ENCODE data around the gene SHC3. TPM values are rescaled to one million over a fixed set of nuclear protein-coding genes. Genes with fewer than 3 reads are reported as not detected.

Gene SHC3
- total RNA-seq, 1 donor from 2014 or later = not detected

DNA sequence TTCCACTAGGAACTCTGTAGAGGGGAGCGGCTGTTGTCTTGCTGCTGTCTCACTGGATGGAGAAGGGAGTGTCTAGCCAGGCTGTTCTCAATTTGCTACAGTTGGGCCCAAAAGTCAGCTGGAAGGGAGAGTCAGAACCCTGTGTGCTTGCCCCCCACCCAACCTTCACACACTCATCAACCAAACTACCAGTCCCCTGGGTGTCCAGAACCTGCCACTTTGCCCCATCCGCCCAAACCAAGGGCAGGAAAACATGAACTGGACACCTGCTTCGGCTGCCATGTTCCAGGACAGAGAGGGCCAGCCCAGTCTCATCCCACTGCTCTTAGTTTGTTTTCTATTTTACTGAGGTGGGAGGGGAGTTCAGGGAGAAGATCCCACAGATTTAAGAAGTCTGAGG, 105.2 kb downstream of the SHC3 start:
- no peak for DNase-seq (ENCODE audit: low spot score)
- Mint-ChIP-seq H3K27me3 (ENCODE audit: insufficient read depth) (peaks cover 18% of the 10 kb centered on the region), H3K4me1 (ENCODE audit: low read depth) (no peaks in the 10 kb centered on the region), H3K27ac (no peak overlapping the region), H3K4me3 (no peak overlapping the region), H3K36me3 (ENCODE audit: low read depth) (no peaks in the 10 kb centered on the region), H3K9me3 (no peaks in the 10 kb centered on the region)
- intact Hi-C loops (cut with micrococcal nuclease) = no loop called here

DNA sequence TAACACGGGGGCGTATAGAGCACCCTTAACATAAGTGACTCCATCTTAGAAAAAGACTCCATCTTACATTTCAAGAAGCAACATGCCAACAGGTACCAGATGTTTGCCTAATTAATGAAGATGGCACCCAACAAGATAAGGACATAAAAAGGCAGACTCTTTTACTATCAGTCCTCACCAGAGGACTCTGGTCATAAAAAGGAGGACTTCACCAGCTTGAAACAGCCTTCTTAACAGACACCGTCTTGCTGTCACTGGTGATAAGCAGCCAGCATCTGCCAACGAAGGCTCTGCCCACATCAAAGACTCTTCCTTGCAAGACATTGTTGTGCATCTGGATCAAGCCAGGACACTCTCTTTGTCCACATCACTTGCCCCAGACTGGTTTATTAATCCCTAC, 107.0 kb downstream of the SHC3 start:
- Mint-ChIP-seq H3K36me3 (ENCODE audit: low read depth) (no peaks in the 10 kb centered on the region), H3K4me1 (ENCODE audit: low read depth) (no peaks in the 10 kb centered on the region), H3K27ac (no peak overlapping the region), H3K27me3 (ENCODE audit: insufficient read depth) (peaks cover 12% of the 10 kb centered on the region), H3K9me3 (no peaks in the 10 kb centered on the region), H3K4me3 (no peak overlapping the region)
- DNase-seq (ENCODE audit: low spot score) = no peak
- intact Hi-C loops (cut with micrococcal nuclease) = no loop called here

DNA sequence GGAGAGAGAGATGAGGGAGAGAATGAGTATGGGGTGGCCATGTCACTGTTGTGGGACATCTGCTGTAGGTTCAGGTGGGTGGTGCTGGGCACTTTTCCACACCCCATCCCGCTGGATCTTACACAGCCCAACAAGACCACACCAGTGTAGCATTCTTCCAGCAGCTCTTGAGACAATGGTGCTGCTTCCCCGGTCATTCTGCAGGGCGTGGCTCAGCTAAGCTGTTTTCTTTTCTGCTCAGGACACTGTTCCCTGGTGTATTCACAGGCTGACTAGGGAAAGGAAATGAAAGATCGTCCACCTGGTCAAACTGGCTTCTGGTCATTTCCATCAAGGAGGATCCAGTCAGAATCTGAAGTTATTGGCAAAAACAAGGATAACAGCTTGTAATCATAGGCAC, 111.8 kb downstream of the SHC3 start:
- no peak overlapping the region for H3K27ac Mint-ChIP-seq
- intact Hi-C loops (cut with micrococcal nuclease) = no loop called here
- H3K4me1 Mint-ChIP-seq (ENCODE audit: low read depth) = no peaks in the 10 kb centered on the region
- H3K36me3 Mint-ChIP-seq (ENCODE audit: low read depth) = no peaks in the 10 kb centered on the region
- no peaks in the 10 kb centered on the region for H3K9me3 Mint-ChIP-seq
- H3K27me3 Mint-ChIP-seq (ENCODE audit: insufficient read depth) = peaks cover 14% of the 10 kb centered on the region
- H3K4me3 Mint-ChIP-seq = no peak overlapping the region
- DNase-seq (ENCODE audit: low spot score) = no peak

DNA sequence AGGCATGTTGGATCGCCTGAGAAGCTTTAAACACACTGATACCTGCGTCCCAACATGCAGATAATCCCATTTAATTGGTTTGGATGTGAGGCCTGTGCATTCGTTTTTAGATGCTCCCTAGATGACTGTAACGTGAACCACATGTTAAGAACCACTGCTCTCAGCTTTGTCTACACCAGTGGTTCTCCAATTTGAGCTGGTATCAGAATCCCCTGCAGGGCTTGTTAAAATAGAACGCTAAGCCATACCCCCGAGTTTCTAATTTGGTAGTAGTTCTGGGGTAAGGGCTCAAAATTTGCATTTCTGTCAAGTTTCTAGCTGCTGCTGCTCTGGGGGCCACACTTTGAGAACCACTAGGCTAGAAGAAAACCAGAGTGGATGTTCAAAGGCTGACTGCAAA, 112.7 kb downstream of the SHC3 start:
- no peaks in the 10 kb centered on the region for H3K9me3 Mint-ChIP-seq
- H3K4me1 Mint-ChIP-seq (ENCODE audit: low read depth) = no peaks in the 10 kb centered on the region
- DNase-seq (ENCODE audit: low spot score) = no peak
- H3K27me3 Mint-ChIP-seq (ENCODE audit: insufficient read depth) = peaks cover 14% of the 10 kb centered on the region
- intact Hi-C loops (cut with micrococcal nuclease) = no loop called here
- no peaks in the 10 kb centered on the region for H3K36me3 Mint-ChIP-seq (ENCODE audit: low read depth)
- H3K4me3 Mint-ChIP-seq = no peak overlapping the region
- H3K27ac Mint-ChIP-seq = no peak overlapping the region

DNA sequence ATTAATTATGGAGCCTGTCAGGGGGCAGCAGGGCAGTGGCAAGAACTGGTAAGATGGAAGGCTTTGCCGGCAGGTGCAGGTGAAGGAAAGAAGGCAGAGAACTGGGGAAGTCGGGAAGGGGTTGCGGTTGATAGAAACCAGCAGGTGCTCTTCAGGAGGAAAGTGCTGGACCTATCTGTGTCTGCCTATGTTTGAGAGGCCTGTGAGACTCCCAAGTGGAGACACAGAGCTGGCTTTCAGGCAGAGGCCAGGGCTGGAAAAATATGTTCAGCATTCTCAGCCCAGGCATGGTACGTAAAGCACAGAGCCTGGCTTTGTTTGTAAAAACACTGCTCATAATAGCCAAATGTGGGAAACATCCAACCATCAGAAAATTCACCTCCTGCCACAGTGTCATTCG, 117.8 kb downstream of the SHC3 start:
- Mint-ChIP-seq H3K27me3 (ENCODE audit: insufficient read depth) (peaks cover 6% of the 10 kb centered on the region), H3K27ac (no peak overlapping the region), H3K4me3 (no peak overlapping the region), H3K9me3 (no peaks in the 10 kb centered on the region), H3K4me1 (ENCODE audit: low read depth) (no peaks in the 10 kb centered on the region), H3K36me3 (ENCODE audit: low read depth) (no peaks in the 10 kb centered on the region)
- DNase-seq (ENCODE audit: low spot score) = no peak
- intact Hi-C loops (cut with micrococcal nuclease) = no loop called here

DNA sequence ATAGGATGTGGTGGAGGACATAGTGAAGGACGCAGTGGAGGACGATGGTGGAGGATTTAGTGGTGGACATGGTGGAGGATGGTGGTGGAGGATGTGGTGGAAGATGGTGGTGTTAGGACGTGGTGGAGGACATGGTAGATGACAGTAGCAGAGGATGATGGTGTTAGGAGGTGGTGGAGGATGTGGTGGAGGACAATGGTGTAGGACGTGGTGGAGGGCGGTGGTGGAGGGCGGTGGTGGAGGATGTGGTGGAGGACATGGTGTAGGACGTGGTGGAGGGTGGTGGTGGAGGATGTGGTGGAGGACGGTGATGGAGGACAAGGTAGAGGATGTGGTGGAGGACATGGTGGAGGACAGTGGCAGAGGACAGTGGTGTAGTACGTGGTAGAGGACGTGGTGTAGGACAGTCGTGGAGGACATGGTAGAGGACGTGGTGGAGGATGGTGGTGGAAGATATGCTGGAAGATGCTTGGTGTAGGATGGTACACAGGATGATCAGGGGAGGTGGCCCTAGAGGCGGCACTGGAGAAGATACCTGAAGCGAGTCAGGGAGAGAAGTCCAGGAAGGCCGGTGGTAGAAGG, 118.6 kb downstream of the SHC3 start:
- DNase-seq (ENCODE audit: low spot score) = no peak
- intact Hi-C loops (cut with micrococcal nuclease) = no loop called here
- Mint-ChIP-seq H3K4me1 (ENCODE audit: low read depth) (no peaks in the 10 kb centered on the region), H3K36me3 (ENCODE audit: low read depth) (no peaks in the 10 kb centered on the region), H3K4me3 (no peak overlapping the region), H3K27me3 (ENCODE audit: insufficient read depth) (peaks cover 4% of the 10 kb centered on the region), H3K27ac (no peak overlapping the region), H3K9me3 (no peaks in the 10 kb centered on the region)

DNA sequence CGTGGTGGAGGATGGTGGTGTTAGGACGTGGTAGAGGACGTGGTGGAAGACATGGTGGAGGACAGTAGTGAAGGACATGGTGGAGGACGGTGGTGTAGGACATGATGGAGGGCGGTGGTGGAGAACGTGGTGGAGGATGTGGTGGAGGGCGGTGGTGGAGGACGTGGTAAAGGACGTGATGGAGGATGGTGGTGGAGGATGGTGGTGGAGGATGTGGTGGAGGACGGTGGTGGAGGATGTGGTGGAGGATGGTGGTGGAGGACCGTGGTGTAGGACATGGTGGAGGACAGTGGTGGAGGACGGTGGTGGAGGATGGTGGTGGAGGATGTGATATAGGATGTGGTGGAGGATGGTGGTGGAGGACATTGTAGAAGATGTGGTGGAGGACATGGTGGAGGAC, 119.7 kb downstream of the SHC3 start:
- intact Hi-C loops (cut with micrococcal nuclease) = no loop called here
- Mint-ChIP-seq H3K9me3 (no peaks in the 10 kb centered on the region), H3K36me3 (ENCODE audit: low read depth) (no peaks in the 10 kb centered on the region), H3K4me1 (ENCODE audit: low read depth) (no peaks in the 10 kb centered on the region), H3K4me3 (no peak overlapping the region), H3K27ac (no peak overlapping the region), H3K27me3 (ENCODE audit: insufficient read depth) (no peaks in the 10 kb centered on the region)
- no peak for DNase-seq (ENCODE audit: low spot score)

DNA sequence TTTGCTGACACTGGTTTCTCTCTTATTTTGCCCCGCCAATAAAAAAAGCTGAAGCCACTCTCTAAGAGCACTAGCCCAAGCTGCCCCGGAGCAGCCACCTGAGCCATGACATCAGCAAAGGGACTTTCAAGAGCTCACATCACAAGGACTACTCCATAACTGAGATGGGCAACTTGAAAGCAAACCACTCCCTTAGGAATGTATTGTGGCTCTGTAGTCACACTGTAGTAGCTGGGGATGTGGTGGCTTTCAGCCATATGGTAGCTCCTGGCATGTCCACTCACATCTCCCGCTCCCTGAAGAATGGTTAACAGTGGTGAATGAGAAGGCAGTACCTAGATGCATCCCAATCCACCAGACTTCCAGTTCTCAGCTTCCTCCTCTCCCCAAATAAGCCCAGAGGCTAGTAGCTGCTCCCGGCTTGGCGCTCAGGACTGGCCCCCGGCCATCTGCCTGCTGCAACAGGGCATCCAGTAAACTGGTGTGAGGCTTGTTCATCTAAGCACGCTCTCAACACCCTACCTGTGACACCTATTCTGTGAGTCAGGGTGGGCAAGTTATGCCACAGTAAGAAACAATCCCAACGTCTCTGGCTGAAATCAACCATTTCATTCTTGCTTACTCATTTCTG, 123.6 kb downstream of the SHC3 start:
- no peak overlapping the region for H3K4me3 Mint-ChIP-seq
- intact Hi-C loops (cut with micrococcal nuclease) = no loop called here
- H3K9me3 Mint-ChIP-seq = no peaks in the 10 kb centered on the region
- H3K27me3 Mint-ChIP-seq (ENCODE audit: insufficient read depth) = no peaks in the 10 kb centered on the region
- no peak for DNase-seq (ENCODE audit: low spot score)
- H3K36me3 Mint-ChIP-seq (ENCODE audit: low read depth) = no peaks in the 10 kb centered on the region
- no peaks in the 10 kb centered on the region for H3K4me1 Mint-ChIP-seq (ENCODE audit: low read depth)
- no peak overlapping the region for H3K27ac Mint-ChIP-seq

DNA sequence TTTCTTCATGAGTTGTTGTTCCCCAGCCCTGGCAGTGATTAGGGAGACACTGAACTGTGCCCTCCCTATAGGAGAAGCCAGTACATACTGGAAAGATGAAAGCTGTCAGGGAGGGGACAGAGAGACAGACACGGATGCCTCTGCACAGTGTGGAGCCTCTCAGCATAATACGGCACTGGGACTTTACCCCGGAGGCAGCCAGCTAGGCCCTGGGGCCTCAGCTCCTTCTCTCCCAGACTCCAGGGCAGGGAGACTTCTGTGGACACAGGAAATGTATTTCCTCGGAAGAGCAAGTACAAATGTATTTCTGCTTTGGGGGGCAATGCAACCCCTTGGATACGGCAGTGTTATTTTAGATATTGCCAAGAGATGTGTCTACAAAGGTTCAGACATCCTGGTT, 125.3 kb downstream of the SHC3 start:
- Mint-ChIP-seq H3K27me3 (ENCODE audit: insufficient read depth) (peaks cover under 1% of the 10 kb centered on the region), H3K27ac (no peak overlapping the region), H3K9me3 (no peaks in the 10 kb centered on the region), H3K4me3 (no peak overlapping the region), H3K36me3 (ENCODE audit: low read depth) (no peaks in the 10 kb centered on the region), H3K4me1 (ENCODE audit: low read depth) (no peaks in the 10 kb centered on the region)
- no peak for DNase-seq (ENCODE audit: low spot score)
- intact Hi-C loops (cut with micrococcal nuclease) = no loop called here

DNA sequence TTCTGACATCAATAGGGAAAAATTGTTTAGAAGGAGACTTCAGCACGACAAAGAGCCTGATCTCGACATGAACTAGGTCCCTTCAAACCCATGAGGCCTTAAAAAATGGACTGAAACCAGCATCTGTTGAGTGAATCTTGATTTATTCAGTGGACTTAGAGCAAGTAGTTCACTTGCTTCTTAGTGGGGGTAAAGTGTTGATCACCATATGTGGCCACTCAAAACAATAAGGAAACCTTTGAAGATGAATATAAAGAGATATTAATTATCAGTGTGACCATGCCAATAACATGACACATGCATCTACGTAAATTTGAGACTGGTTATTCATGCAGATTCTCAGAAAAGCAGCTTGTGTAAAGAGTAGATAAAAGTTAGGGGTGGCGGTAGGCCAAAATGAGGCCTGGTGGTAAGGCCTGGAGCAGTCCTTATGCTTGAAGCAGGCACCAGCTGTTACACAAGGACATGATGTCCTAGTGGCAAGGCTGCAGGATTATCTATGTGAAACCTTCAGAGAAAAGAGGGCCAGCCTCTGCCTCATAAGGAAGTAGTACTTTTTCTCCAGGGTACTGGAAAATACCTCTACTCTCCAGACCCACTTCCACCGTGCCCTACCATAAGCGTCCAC, 126.0 kb downstream of the SHC3 start:
- intact Hi-C loops (cut with micrococcal nuclease) = no loop called here
- DNase-seq (ENCODE audit: low spot score) = no peak
- no peaks in the 10 kb centered on the region for H3K9me3 Mint-ChIP-seq
- no peaks in the 10 kb centered on the region for H3K36me3 Mint-ChIP-seq (ENCODE audit: low read depth)
- H3K27ac Mint-ChIP-seq = no peak overlapping the region
- H3K4me3 Mint-ChIP-seq = no peak overlapping the region
- no peaks in the 10 kb centered on the region for H3K4me1 Mint-ChIP-seq (ENCODE audit: low read depth)
- H3K27me3 Mint-ChIP-seq (ENCODE audit: insufficient read depth) = peaks cover 3% of the 10 kb centered on the region

DNA sequence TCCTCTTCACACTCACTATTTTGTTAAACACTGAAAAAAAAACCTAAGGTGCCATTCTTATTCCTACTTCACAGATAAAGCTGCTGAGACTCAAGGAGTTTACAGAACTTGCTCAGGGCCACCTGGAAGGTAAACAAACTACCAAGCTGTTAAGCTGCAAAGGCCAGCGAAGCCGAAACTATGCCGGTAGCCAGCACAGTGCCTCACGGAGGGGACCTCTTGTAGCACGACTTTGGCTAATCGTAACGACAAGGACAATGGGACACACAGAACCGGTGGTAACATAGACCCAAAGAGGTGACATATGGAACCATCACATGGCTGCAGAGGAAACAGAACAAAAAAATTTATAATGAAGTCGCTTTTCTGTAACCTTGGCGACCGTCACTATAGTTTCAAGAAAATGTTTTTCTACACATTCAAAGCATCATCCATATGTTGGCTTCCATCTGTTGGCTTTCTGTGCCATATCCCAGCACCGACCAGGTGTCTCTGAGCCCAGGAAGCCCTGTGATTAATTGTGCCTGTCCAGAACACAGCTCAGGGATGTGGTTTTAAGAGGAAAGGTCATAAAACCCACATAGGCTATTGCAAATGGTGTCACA, 127.1 kb downstream of the SHC3 start:
- Mint-ChIP-seq H3K9me3 (no peaks in the 10 kb centered on the region), H3K4me1 (ENCODE audit: low read depth) (no peaks in the 10 kb centered on the region), H3K4me3 (no peak overlapping the region), H3K27me3 (ENCODE audit: insufficient read depth) (peaks cover 5% of the 10 kb centered on the region), H3K36me3 (ENCODE audit: low read depth) (no peaks in the 10 kb centered on the region), H3K27ac (no peak overlapping the region)
- DNase-seq (ENCODE audit: low spot score) = no peak
- intact Hi-C loops (cut with micrococcal nuclease) = no loop called here

DNA sequence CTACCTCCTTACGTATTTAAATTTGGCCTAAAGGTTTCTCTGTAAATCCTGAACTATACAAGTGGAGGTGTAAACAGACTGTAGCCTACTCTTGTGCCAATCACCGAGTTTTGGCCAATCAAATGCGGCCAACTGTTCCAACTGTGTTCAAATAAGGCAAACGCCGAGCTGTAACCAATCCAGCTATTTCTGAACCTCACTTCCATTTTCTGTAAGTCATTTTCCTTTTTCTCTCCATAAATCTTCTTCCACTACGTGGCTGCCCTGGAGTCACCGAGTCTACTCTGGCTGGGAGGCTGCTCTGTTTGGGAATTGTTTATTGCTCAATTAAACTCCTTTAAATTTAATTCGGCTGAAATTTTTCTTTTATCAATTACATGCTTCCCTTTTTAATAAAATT, 129.0 kb downstream of the SHC3 start:
- Mint-ChIP-seq H3K27ac (no peak overlapping the region), H3K4me3 (no peak overlapping the region), H3K9me3 (no peaks in the 10 kb centered on the region), H3K4me1 (ENCODE audit: low read depth) (no peaks in the 10 kb centered on the region), H3K27me3 (ENCODE audit: insufficient read depth) (peaks cover 5% of the 10 kb centered on the region), H3K36me3 (ENCODE audit: low read depth) (no peaks in the 10 kb centered on the region)
- no peak for DNase-seq (ENCODE audit: low spot score)
- intact Hi-C loops (cut with micrococcal nuclease) = no loop called here

DNA sequence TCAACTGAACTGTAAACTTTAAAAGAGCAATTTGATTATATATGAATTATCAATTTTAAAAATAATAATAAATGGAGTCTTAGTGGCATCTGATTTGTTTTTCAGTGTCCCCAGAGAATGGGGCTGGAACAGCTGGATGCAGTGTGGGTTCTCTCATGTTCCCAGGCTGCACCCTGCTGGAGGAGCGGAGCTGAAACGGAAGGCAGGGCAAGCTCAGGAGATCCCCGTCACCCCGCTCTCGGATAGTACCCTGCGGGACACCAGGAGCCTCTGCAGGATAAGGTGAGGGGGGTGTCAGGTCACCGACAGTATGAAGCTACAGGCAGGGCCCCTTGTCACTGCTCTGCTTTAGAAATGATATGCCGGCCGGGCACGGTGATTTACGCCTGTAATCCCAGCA, 130.0 kb downstream of the SHC3 start:
- Mint-ChIP-seq H3K9me3 (no peaks in the 10 kb centered on the region), H3K4me1 (ENCODE audit: low read depth) (no peaks in the 10 kb centered on the region), H3K27me3 (ENCODE audit: insufficient read depth) (peaks cover 5% of the 10 kb centered on the region), H3K36me3 (ENCODE audit: low read depth) (no peaks in the 10 kb centered on the region), H3K27ac (no peak overlapping the region), H3K4me3 (no peak overlapping the region)
- intact Hi-C loops (cut with micrococcal nuclease) = no loop called here
- DNase-seq (ENCODE audit: low spot score) = no peak
